ENCODE measurements around the gene TET3.

The TET3 gene

DNA sequence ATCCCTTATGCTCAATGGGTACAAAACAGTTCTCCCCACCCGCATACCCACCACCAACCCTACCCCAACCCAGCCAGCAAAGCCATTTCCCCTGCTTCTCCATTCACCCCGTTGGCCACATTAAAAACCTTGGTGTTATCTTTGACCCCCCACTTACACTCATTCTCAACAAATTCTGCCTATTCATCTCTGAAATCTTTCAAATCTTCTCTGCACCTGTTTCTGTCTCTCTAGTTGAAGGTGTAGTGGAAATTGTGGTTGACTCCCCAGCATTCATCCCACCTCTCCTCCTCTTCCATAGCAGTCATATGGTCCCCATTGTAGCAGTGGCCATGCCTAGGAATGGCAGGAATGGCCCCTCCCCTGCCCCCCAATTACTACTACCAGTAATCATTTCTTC, 20.5 kb upstream of the TET3 start:
- no peak for DNase-seq (ENCODE audit: low read depth)

DNA sequence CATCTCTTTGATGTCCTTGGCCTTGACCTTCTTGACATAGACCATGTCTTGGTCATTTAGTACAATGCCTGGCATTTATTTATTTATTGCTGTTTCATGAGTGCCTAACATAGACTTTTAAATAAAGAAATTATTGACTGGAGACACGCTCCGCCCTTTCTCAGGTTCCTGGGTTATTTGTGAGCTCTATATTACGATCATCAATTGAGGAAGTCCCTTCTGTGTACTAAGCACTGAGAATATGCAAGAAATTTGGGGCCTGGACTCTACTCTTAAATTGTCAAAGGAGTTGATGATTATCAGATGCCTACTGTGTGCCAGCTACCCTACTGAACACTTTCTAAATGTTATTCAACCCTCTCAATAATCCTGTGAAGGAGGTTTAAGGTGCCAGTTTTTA, 19.7 kb upstream of the TET3 start:
- DNase-seq (ENCODE audit: low read depth), result no peak

DNA sequence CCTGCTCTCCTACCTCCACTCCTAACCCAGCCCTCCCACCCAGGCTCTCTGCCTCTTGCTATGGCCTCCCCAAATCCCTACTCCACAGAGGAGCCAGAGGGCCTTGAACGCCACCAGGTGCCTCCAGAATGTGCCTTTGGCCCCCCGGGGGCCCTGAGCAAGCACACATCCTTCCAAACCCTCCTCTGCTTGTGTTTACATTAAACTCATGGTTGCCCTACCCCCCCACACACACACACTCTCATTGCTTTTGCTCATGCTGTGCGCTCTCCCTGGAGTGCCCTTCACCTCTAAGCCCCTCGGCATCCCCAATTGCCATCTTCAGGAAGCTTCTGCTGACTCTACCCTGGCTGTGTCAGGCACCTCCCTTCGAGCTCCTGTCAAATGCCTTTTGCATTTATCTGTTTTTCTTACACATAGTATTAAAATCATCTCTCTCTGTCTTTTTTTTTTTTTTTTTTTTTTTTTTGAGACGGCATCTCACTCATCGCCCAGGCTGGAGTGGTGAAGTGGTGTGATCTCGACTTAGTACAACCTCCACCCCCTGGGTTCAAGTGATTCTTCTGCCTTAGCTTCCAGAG, 16.3 kb upstream of the TET3 start:
- DNase-seq (ENCODE audit: low read depth), result no peak

DNA sequence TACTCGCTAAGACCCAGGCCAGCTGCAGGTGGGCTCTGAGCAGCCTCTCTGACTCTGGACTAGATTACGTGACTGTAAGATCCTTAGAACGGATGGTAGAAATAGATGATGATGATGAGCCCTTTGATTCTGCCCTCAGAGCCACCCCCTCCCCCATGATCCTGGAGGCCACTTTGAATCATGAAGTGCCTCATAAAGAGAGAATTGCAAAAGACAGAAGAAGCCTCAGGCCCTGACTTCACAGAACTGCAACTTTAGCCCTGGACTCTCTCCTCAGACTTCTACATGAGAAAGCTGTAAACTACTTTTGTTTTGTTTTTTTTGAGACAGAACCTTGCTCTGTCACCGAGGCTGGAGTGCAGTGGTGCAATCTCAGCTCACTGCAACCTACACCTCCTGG, 15.4 kb upstream of the TET3 start:
- no peak for DNase-seq (ENCODE audit: low read depth)

DNA sequence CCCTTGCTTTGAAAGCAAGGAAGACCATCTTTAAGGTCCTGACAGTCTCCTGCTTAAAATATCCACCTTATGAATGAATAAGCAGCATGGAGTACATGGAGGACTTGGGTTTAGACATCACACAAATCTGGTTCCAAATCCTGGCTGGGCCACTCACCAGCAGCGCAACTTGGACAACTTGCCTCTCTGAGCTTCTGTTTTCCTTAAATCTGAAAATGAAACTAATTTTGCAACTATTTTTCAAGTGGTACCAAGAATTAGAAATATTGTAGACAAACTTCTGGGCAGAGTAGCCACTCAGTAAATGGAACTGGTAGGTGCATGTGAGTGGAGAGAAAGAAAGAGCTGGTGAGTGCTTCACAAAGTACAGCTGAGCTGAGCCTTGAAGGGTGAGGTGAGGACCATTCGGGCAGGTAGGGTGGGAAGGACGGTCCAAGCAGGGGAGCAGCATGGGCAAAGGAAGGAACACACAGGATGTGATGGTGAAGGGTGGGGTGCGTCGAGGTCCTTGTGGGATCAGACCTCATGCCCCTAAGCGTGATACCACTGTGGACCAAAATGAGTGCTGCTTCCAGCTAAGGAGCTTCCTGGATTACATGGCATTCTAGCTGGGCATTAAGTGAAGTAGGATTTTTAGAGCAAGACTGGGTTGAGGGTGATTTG, 14.4 kb upstream of the TET3 start:
- no peak for DNase-seq (ENCODE audit: low read depth)

DNA sequence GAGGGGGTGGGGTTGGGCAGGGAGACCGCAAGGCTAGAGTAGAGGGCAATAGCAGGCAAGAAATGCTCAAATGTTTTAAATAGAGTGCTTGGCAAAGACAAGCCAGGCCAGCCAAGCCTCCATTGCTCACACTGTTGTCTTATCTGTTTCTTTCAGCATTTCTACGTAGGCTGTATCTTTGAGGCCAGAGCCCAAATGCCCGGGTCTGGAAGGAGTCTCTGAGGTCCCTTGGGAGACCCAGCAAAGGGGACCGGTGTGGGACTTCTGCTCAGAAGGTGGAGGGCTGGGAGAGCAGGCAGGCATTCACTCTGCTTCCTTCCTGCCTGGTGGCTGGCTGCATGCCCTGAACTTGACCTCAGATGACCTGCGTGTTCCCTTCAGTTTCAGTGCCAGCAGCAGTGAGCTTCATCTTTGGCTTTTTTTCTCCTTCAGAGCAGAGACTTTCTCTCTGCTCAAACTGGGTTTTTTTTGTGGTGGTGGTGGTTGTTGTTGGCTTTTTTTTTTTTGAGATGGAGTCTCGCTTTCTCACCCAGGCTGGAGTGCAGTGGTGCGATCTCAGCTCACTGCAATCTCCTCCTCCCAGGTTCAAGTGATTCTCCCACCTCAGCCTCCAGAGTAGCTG, 13.7 kb upstream of the TET3 start:
- DNase-seq (ENCODE audit: low read depth), result no peak

DNA sequence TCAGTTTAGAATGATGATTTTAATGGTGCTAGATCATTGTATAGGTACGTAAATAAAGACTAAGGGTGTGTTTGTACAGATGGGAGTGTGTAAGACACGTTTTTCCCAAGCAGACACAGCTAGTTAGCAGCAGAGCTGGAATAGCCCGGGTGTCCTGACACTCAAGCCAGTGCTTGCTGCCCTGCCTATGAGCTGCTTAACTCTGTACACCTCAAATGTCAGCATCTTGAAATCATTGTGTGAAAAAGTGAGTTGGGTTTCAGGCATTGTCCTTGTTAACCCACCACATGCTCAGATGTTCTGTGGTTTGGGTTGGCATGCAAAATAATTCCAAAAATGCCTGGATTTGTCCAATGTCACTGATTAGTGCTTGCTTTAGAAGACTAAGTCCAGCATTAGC, 13.0 kb upstream of the TET3 start:
- peak; percentile 30 for DNase-seq (ENCODE audit: low read depth)

DNA sequence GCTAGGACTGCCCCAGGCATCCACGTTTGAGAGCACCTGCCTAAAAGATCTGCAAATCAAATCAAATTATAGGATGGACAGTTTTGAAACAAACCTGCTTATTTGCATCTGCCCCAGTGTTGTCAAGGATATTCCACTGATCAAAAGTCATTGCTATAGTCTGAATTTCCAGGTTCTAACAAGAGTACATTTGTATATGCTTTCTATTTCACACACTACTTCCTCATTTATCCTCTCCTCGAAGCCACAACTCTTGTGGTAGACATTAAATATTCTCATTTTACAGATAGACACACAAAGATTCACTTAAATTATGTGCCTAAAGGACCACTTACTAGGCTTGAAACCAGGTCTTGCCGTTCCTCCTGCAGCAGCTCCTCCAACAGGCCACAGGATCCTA, 11.9 kb upstream of the TET3 start:
- DNase-seq (ENCODE audit: low read depth), result no peak

DNA sequence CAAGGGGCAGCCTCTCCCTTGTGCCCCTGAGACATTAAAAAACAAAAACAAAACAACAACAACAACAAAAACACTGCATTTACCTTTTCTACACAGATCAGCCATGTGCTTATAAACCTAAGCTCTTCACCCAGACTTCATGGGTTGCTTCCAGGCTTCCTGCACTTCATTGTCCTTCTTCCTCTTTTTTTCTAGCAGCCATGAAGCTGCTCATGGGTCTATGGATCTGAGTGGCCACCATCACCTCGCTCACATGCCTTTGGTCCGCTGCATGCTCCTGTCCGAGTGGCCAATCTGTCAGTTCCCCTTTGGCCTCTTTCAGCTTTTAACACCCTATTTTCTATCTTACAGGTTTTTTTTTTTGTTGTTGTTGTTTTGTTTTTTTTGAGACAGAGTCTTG, 9.0 kb upstream of the TET3 start:
- no peak for DNase-seq (ENCODE audit: low read depth)

DNA sequence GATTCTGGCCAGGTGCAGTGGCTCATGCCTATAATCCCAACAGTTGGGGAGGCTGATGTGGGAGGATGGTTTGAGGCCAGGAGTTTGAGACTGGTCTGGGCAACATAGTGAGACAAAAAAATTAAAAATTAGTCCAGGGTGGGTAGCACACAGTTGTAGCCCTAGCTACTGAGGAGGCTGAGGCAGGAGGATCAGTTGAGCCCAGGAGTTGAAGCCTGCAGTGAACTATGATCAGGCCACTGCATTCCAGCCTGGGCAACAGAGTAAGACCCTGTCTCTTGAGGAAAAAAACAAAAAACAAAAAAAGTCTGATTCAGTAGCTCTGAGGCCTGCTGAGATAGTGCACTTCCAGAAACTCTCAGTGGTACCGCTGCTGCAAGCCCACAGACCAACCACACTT, 7.9 kb upstream of the TET3 start:
- no peak for DNase-seq (ENCODE audit: low read depth)

DNA sequence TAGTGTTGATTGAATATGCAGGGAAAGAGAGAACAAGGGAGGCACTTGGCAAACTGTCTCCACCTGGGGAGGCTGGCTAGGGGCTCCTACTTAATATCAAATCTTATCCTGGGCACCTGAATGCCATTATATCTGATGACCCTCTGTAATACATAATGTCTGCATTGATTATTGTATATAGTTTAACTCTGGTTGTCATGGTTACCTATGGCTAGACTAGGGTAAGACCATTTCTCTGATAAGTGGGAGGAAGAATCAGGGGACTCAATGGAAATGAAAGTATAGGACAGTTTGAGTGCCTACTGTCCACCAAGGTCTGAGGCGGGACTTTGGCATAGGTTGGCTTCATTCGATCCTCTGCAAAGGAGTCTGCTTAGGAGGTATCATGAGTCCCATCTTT, 7.2 kb upstream of the TET3 start:
- DNase-seq (ENCODE audit: low read depth), result no peak

DNA sequence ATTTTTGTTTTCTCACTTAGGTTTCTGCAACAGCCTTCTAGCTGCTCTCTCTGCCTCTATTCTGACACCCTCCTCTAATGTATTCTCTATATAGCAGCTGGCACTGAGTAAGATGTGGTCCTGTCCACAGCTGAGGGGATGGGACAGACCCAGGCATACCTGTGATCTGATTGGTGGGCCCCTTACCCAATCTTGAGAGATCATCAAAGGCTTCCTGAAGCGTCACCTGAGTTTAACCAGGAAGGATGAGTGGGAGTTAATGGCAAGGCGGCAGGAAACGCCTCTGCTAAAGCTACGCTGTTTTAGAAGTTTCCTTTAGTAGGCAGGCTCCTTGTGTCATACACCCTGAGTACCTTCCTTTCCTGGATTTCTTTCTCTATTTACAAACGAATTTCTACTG, 5.7 kb upstream of the TET3 start:
- no peak for DNase-seq (ENCODE audit: low read depth)

DNA sequence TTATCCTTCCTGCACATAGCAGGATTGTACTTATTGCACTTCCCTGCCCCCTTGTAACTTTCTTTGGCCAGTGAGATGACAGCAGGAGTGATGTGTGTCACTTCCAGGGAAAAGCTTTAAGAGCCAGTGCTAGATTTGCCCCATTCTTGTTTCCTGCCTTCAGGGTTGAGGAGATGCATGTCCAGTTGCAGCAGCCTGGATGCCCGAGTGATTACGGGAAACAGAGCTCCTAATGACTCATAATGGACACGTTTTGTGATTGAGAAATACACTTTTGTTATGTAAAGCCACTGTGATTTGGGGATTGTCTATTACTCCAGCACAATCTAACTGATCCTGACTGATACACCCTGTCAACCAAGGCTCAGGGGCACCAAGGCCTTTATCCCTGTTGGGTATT, 5.0 kb upstream of the TET3 start:
- DNase-seq (ENCODE audit: low read depth), result peak; percentile 79

DNA sequence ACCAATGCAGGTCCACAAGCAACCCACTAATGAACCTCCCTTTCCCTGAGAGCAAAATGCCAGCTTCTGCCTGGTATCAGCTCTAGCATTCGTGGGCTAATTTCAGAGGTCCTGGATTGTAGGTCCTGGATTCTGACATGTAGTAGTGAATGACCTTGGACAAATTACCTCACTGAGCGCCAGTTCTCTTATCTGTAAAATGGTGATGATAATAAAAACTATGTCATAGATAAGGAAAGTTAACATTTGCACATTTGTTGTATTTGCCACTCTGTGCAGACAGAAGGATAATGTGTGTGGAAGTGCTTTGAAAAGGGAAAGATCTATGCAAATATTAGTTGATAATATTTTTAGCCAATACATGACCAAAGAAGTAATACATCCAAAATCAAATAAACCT, 4.1 kb upstream of the TET3 start:
- no peak for DNase-seq (ENCODE audit: low read depth)

DNA sequence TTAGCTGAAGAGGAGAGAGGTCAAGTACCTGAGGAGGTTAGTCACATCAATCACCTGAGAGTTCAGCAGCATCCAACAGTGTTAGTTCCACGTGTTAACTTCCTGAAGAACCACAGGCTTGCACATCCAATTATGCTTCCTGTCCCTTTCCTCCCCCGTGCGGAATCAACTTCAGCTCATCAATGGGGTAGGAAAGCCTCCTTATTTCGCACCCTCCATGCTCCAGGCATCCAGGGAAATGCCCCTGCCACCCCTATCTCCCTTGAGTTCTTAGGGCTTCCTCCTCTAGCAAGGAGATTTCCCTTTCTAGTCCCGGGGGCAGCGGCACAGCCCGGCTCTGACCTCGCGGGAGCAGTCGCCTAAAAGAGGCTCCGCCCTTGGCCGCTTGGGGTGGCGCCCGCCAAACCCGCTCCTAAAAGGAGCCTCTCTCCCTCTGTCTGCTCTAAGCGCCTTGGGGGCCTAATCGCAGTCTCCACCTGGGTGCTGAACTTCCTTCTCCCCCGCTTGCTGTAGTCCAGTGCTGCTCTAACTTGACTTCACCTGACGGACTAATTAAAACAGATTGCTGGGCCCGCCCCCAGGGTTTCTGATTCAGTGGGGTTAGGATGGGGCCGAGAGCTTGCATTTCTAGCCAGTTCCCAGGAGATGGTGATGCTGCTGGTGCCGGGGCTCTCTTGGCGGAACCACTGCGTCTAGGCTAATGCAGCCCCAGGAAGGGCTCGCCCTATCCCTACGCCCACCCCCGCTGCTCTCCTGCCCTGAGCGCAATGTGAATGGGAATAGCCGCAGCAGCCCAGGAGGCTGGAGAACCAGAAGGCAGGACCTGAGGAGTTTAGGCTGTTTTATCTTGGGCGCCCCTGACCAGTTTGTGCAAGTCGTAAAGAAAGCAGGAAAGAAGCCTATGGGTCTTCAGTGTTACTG, 3.4 kb upstream of the TET3 start:
- DNase-seq (ENCODE audit: low read depth), result no peak

DNA sequence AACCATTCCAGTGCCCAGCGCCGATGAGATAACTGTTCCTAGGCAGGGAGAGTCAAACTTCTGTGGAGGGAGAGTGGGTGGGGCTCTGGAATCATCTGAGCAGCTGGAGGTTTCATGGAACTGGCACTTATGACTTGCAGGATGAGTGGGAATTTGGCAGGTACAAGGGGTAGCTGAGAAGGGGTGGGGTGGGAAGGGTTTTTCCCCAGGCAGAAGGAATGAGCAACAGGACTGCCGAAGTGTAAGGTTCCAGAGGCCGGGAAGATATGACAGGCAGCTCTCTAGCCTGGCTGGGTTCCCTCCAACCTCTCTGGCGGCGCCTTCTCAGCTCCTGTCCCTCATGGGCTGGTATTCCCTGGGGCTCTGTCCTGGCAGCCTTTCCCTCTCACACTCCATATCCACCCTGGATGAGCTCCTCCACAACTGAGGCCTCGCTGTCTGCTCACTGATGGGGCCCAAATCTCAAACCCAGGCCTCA, 2.5 kb upstream of the TET3 start:
- no peak for DNase-seq (ENCODE audit: low read depth)

DNA sequence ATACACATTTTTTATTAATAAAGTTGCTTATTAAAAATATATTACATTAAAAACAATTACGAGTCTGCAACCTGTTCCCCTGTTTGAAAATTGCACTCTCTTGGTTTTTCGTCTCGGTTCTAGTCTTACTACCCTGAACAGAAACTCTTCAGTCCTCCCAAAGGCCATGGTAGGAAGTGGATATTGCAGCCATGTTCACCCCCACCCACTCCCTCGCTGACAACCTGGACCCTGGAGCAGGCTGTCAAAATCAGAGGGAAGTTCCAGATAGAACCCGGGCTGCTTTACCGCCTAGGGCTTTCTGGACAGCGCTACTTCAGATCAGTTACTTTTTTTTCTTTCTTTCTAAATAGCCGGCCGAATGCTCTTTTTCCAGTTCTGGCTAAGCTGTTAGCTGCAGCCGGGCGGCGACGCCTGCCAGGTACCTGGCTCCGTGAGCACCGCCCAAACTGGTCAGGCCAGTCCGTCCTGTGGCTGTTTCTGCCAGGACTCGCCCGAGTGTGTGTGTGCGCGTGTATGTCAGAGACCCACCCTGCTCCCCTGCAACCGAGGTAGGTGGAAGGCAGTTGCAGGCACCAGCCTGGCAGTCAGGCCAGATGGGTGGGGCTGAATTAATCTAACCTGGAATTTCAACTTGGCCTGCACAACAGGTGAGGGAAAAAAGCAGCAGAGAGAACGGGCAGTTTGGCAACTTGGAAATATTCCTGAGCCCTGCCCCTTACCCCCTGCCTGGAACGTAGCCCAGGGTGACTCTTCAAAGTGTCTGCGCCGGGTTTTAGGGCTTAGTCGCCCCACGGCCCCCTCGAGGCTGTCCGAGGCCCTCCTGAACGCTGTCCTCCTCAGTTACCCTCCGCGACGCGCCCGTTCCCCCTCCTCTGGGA, 1.1 kb upstream of the TET3 start:
- DNase-seq (ENCODE audit: low read depth), result no peak

DNA sequence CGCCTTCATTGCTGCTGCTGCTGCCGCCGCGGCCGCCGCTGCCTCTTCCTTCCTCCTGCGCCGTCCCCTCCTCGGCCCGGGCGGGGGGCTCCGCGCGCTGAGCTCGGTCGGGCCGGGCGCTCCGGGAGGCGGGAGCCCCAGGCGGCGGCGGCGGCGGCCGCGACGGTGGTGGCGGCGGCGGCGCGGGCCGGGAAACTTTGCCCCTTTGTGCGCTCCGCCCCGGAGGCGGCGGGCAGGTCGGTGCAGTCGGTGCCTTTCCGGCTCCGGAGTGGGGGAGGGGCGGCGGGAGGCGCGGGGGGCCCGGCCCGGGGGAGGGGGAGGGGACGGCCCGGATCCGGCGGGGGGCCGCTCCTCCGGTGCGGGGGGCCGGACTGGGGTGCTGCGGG, 205 bp downstream of the TET3 start:
- no peak for DNase-seq (ENCODE audit: low read depth)

DNA sequence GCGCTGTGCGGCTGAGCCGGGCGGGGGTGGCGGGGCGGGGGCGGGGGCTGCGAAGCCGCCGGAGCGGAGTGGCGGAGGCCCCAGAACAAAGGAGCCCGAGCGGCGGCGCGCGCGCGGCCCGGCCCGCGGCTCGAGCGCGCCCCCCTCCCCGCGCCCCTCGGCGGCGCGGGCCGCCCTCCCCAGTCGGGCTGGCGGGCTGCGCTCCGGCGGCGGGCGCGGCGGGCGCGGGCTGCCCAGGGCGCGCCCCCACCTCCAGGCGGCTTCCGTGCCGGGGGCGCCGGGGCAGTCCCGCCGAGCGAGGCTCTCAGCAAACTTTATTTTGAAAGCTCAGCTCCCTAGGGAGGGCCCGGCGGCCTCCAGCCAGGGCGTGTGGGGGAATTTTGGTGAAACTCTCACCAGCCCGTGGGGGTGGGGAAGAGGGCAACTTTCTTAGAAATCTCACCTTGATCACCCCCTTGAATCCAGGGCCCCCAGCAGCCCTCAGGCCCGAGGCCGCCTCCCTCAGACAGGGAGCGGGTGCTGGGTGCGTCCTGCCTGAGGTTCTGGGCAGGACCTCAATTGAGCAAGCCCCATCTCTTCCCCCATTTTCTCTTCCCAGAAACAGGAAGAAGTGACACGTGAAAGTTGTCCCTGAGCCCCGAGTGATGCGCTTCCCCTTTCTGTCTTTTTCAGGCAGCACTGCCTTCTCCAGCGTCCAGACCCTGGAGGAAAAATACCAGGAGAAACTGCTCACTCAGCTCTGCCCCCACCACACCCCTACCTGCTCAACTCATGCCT, 786 bp downstream of the TET3 start:
- no peak for DNase-seq (ENCODE audit: low read depth)

DNA sequence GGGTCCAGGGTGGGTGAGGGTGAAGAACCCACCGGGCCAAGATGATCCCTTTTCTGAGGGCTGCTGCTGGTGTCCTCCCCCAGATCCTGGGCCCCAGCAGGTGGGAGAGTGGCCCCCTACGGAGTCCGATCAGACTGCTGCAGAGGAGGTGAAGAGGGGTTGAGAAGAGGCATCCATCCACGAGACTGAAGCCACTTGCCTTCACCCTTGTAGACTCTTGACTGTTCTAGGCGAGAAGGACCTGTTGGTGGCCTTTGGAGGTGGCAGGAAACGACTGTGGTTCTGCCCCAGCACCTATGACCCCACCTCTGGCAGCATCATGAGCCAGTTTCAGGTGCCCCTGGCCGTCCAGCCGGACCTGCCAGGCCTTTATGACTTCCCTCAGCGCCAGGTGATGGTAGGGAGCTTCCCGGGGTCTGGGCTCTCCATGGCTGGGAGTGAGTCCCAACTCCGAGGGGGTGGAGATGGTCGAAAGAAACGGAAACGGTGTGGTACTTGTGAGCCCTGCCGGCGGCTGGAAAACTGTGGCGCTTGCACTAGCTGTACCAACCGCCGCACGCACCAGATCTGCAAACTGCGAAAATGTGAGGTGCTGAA, 1.5 kb downstream of the TET3 start:
- no peak for DNase-seq (ENCODE audit: low read depth)

Data from GM04503 (cell line).